Measurements from ENCODE around the gene MDM4.
"Not testable (repeated sequence)": the region's sequence is repeated elsewhere in the genome, so short reads cannot be mapped to it uniquely, and the experiment has no call there.

Gene MDM4

DNA sequence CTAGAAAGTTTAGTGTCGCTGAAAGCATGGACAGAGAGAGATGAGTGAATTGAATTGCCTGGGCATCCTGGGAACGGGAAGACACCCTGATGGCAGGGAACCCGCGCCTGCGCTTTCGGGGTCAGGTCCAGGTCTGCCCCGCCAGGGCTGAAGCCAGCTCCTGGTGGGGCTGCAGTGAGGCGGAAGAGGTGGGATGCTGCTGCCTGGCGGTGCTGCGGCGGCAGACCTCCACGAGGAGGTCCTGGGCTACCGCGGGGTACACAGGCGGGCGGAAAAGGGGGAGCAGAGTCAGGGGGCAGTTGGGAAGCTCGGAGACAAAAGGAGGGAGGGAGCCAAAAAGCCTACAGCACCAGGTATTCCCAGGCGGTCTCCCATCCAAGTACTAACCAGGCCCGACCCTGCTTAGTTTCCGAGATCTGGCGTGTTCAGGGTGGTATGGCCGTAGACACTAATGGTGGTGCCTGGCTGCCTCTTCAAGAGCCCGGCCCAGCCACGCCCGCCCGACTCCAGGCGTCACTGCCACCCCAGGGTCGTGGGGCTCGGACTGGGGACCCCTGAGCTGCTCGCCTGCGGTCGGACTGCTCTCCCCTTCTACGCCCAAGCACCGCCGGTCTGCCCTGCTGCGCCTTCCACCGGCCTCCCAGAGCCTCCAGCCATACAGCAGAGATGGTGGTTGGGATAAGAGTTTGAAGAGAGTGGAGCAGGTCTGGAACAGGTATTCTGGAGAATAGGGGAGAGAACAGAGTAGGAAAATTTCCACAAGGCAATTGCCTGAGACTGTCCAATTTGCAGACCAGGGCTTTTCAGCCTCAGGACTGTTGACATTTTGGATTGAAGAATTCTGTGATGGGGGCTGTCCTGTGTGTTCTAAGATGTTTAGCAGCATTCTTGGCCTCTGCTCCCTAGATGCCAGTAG, 46.1 kb downstream of the MDM4 start:
- no peak for DNase-seq (ENCODE audit: low read depth in 3 of 3)

DNA sequence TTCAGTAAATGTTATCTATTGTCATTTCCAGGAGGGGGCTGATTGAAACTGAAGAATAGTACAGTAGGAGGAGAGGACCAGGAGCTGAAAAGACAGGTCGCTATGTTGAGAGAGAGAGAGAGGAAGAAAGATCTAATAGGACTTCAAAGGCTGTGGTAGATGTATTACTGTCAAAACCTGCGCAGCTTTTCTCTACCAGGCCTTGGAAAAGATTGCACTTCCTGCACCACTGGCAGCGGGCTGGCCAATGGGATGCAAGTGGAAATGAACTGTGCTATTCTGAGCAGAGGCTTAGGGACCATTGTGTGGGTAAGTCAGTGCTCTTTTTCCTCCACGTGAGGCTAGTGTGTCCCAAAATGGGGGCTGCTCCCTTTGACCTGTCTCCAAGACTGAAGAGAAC, 47.1 kb downstream of the MDM4 start:
- no peak for DNase-seq (ENCODE audit: low read depth in 3 of 3)

DNA sequence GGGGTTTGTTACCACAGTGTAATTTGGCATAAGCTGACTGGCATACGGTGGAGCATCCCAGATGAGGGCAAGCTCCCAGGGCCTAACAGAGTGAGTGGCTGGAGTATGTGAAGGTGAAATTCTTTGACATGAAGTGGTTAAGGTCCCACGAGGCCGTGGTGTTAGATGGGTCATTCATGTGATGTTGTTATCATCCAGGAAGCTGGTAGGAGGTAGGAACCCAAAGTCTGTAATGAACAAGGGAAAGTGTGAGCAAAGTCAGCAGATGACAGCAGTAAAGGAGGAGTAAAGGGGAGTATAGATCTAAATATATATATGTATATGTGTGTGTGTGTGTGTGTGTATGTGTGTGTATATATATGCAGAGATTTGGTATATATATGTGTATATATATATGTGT, 47.6 kb downstream of the MDM4 start:
- DNase-seq (ENCODE audit: low read depth in 3 of 3) = no peak

DNA sequence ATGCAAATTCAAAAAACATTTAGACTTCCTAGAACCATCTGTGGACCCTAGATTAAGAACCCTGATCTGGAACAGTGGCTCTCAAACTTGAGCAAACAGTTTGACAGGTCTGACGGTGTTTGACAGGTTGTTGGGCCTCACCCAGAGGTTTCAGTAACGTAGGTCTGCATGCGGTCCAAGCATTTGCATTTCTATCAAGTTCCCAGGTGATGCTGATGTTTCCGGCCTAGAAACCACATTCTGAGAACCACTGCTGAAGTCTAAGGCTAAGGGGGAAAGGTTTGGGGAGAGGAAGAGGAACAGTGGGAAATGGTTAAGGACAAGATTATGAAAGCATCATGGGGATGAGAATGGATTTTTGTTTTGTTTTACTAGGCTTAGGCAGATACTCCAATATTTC, 48.6 kb downstream of the MDM4 start:
- no peak for DNase-seq (ENCODE audit: low read depth in 3 of 3)

DNA sequence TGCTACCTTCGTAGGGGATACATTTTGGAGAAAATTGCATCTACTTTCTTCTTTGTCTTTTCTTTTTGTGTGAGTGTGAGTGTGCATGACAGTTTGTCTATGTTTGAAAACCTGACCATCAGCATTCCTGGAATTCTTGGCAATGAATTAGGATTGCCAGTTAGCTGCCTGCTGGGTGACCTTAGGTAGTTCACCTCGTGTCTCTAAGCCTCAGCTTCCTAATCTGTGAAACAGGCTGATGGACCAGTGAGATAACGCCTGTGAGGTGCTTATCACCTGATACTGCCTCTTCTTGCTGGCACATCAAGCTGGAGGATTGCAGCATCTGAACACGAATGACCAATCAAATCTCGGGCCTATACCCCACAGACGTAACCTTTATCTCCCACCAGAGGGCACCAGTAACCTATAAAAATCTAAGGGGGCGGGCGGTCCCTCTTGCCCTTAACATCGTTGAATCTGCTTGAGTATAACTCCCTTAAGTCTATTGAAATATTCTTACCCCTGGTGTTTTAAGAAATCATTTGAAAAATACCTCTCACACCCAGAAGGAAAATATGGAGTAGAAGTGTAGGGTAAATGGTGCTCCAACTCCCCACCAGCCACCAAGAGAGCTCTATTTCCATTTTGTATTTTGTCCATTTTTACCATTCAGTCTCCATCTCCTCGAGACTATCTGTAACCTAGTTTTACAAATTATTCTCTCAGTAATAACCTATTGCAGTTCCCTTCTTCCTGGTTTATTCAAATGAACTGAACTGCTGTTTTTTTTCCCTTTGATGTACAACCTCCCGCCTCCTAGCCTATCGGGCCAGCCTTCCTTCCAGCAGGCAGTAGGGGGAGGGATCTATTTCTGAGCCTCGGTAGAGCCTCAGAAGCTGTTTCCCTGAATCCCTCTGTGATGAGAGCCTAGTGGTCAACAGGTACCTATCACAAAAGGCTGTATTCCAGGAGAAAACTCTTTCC, 49.7 kb downstream of the MDM4 start:
- DNase-seq (ENCODE audit: low read depth in 3 of 3) = peak; percentile 21 to 24 (median 24)

DNA sequence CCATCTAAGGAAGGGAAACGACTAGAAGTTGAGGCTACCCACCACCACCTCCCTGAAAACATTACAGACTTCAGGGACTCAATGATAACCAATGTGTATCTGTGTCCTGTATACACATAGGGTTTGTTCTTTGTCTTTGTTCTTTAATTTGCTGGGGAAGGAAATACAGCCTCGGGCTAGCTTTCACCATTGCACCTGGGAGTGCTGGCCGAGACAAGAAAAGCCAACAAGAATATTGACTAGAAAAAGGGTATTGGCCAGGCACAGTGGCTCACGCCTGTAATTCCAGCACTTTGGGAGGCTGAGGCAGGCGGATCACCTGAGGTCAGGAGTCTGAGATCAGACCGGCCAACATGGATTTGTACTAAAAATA, 50.4 kb downstream of the MDM4 start:
- DNase-seq (ENCODE audit: low read depth in 3 of 3) = no peak

DNA sequence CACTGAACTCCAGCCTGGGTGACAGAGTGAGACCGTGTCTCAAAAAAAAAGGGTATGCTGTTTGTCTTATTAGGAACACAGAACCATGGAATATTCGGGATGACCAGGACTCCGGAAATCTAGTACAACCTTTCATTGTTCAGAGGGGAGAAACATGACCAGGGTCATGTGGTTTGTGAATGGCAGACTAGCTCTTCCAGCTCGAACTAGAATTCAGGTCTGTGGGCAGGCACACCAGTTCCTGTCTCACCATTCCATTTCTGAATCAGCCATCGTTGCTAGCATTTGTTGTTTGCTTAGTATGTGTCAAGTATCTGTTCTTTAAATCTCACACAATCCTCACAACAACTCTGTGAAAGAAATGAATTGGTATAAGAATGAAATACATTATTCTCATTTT, 50.9 kb downstream of the MDM4 start:
- no peak for DNase-seq (ENCODE audit: low read depth in 3 of 3)

DNA sequence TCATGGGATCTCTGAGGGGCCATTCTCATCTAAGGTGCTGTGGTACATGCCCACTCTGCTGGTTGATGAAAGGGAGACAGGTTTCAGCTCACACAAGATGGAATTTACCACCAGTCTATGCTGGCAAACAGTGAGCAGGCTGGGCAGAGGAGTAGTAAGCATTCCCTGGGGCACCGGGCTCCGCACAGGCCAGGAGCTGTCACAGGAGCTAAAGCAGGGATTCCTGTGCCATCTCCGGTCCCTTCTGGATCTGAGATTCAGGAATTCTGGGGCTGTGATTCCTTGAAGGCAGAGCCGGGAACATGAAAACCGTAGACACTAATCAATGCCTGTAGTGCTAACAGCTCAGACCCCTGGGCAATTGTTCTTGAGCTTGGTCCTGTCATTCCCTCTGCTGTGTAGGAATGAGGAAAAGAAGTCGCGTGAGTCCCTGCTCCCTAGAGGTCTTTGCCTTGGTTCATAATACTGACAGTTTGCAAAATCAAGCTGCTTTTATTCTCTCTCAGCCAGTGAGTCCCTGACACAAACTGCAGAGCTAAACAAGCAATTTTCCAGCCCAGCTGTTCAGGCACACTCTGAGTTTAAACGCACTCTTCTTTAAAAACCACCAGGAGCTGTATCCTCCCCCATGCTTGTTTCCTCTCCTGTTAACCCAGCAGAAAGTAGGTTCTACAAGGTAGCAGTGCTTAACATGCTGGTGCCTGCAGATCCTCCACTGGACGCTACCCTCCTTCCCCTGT, 52.5 kb downstream of the MDM4 start:
- DNase-seq (ENCODE audit: low read depth in 3 of 3) = no peak

DNA sequence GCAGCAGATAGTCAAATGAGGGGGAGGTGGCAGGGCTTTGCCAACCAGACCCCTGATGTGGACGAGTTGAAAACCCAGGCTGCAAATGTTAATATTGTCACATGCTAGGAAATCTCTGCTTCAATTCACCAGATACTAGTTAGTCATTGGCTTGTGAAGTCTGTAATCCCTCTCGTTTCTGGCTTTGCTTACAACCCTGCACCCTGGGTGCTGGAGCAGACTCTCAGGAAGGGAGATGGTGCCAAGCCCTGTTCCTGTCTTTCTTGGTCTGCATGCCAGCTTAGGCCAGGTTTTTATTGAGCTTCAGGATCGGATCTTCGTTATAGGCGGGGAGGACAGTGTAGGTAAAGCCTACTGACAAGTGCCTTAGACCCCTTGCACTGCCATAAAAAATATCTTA, 53.3 kb downstream of the MDM4 start:
- no peak for DNase-seq (ENCODE audit: low read depth in 3 of 3)

DNA sequence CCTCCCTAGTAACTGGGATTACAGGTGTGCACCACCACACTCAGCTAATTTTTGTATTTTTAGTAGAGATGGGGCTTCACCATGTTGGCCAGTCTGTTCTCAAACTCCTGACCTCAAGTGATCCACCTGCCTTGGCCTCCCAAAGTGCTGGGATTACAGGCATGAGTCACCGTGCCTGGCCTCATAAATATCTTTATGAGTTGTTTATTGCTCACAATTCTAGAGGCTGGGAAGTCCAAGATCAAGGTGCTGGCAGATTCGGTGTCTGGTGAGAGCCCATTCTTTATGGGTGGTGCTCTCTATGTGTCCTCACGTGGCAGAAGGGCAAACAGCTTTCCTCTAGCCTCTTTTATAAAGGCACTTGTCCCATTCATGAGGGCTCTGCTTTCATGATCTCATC, 53.8 kb downstream of the MDM4 start:
- DNase-seq (ENCODE audit: low read depth in 3 of 3) = not testable (repeated sequence)

DNA sequence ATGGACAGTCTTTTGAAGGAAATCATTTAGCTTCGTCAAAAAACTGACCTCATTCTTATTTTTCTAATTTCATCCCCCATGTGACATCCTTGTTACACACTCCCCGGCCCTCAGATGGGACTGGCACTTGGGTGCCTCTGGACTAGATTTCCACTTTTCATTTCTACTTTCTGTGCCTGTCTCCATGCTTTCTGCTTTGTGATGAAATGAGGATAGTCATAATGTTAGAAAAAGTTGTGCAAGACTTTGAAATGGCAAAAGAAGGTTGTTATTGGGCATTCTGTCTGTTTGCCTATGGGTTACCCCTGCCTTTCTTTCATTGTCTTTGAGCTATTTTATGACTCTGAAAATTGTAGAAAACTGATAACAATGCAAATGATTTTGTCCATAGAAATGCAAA, 54.9 kb downstream of the MDM4 start:
- no peak for DNase-seq (ENCODE audit: low read depth in 3 of 3)

DNA sequence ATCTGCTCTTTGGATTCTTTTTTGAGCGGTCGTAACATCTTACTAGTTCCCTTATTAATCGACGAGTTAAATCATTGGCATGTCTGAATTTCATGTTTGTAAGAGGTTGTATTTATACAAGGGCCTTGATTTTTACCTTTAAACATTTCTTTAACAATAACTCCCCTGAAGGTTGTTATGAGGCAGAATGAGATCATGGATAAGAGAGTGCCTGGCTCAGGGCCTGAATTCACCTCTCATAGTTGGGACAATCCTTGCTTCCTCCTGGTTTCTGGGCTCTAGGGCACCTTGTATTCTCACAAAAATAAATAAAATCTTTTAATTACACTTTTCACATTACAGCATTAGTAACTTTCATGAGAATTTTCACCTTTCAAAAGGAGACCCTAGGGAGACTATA, 55.4 kb downstream of the MDM4 start:
- no peak for DNase-seq (ENCODE audit: low read depth in 3 of 3)

DNA sequence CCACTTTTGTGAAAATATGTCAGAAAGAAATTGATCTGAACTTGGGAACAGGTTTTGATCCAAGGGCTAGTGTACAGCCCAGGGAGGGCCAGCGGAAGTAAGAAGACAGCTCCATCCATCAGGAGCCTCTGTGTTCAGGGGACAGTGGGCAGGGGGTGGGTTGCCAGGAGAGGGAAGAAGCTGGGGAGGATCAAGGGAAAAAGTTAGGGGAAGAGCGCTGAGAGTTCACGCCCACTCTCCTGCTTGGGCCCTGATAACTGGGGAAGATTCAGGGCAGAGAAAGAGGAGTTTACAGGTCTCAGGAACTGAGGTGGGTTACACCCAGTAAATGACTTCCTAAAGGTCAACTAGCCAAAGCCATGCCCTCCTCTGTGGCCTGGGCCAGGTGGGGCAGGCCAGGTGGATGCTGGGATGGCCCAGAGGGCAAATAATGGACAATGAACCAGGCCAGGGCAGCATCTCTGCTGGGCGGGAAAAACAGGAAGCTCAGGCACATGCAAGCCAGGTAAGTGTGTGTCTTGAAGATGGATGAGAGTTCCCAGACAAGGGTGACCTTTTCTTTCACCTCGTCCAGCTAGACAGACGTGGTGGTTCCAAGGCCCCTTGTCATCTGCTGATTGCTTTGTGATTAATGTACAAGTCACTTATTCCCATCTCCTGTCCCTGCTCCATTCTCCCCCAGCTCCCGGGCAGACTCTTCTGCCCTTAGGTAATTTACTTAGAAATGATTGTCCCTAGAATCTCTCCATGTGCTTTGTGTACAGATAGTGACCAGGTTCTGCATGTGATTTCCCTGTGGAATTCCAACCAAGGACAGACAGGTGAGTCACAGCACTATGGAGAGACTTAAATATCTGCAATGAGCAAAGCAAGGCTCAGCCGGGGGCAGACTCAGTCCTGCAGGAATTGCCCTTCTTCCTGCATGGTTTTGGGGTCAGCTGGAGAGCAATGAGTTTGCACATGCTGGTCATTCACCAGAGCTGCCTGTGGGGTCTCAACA, 57.0 kb downstream of the MDM4 start:
- no peak for DNase-seq (ENCODE audit: low read depth in 3 of 3)

DNA sequence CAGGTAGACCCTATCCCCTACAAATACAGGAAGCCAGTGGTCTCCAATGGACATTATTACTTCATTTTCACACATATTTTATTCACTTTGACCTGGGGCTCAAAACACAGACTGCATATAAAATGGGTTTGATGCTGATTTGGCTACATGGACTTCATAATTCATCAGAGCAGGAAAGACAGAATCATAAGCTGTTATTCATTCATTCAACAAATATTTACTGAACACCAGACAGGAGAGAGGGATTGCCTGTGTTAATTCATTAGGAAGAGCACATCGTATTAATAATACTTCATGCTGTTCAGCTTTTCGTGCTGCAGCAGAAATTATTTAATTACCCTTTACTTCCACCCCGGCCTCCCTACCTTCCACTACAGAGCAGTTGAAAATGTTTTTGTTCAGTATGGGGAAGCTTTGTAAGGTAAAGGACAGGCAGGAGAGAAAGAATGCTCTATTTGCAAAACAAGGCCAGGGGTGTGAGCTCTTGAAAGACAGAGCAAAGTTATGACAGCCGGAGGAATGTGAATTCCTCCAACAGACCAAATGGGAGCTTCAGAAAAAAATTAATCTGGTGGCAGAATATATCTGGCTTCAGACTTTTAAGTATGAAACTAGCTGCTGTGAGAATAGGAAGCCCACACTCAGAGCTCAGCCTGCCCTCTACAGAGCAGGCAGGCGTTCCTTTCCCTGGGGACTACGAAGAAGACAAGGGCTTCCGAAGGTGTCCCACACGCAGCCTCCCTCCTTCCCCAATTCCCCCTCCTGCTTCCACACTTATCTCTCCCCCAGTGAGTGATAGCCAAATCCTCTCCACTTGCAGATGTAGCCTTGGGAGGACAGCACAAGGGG, 58.0 kb downstream of the MDM4 start:
- DNase-seq (ENCODE audit: low read depth in 3 of 3) = no peak

DNA sequence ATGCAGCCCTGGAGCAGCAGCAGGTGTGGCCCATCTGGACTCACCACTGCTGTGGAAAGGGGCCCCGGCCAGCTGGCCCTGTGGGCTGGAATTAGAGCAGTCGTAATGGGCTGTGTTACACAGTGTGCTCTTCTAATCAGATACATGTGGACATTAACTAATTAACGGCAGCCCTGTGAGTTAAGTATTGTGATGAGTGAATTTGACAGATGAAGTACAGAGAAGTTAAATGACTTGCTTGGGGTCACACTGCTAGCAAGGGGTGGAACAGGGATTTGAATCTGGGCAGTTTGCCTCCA, 58.6 kb downstream of the MDM4 start:
- no peak for DNase-seq (ENCODE audit: low read depth in 3 of 3)

DNA sequence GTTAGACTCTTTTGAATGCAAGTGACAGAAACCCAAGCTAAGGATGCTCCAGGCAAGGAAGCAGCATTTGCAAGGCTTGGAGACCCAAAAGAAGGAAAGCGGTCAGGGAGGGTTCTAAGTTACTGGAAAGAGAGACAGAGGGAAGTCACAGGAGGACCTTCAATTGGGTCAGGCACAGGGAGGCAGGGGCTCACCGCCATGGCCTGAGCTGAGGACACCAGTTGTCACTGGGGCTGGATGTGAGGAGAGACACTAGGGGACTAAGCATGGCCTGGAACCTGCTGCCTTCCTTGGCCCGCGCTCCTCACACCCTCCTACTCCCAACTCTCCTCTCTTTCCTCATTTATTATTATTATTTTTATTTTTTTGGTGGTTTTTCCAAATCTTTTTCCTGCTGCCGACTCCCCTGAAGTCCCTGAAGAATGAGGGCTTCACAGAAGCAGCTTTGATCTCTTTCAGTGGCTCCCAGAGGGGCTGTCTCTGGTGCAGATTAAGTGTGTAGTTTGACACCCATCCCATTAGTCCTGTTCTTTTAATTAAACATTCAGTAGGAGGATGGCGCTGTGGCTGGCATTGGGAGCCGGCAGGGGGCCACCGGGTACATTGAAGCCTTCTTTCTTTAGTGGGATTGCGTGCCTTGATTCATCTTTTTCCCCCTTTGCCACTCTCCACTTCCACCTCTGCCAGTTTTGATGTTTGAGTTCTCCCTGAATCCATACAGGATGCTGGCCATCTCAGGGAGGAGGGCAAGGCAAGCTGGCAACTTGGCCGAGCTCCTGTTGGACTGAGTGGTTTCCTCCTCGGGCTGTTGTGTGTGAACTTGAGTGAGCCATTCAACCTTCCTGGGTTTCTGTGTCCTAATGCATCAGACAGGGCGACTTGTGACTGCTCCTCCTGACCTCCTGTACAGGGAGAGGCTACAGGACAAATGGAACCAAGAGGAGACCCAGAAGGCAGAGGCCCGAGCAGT, 59.3 kb downstream of the MDM4 start:
- DNase-seq (ENCODE audit: low read depth in 3 of 3) = no peak

DNA sequence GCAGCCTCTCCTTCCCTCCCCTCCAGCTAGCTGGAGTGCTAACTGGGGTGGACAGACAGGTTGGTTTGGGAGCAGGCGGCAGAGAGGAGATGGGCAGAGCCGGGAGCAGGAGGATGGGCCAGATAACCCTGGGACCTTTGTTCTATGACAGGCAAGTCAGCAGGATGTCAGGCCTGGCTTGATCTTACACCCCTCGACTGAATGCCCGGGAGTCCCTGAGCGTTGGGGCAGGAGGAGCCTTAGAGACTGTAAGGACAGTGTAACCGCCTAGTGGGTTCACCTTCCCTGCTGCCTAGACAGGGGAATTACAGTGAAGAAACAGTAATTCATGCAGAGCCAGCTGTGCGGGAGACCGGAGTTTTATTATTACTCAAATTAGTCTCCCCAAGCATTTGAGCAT, 60.2 kb downstream of the MDM4 start:
- DNase-seq (ENCODE audit: low read depth in 3 of 3) = no peak

DNA sequence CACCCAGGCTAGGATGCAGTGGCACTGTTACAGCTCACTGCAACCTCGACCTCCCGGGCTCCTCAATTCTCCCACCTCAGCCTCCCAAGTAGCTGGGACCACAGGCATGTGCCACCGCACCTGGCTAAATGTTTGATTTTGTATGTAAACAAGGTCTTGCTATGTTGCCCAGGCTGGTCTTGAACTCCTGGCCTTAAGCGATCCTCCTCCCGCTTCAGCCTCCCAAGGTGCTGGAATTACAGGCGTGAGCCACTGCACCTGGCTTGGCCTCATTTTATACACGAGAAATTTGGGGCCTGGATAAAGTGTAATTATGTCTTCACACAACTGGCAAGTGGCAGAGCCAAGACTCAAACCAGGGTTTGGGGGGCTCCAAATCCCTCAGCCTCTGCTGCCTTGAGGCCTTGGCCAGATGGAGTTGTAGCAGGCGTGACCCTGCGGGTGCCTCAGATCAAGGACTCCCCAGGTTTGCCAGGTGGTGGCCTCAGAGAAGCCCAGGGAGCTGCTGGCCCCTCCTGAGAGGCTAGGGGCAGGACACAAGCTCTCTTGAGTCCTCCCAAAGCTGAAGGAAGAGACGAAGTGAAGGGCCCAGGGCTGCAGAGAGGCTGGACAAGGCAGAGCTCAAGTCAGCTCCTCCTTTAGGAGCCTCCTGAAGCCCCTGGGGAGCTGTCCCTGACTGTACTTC, 61.7 kb downstream of the MDM4 start:
- no peak for DNase-seq (ENCODE audit: low read depth in 3 of 3)
